Urinary bladder (tissue), 4 donors: ENCODE results near the gene ZFPM1. TPM values are rescaled to one million over a fixed set of nuclear protein-coding genes. Genes with fewer than 3 reads are reported as not detected.

Experiments
- DNase-seq: peaks from one replicate; pipeline ENCODE4 v3.0.0-alpha.2; 2015; ENCODE audit errors: extremely low spot score
- H3K27ac ChIP-seq: one replicate; pipeline ENCODE4 v1.5.1; 2013; ENCODE audit warnings: low read depth, mild to moderate bottlenecking, moderate library complexity
- H3K36me3 ChIP-seq: one replicate; pipeline ENCODE4 v1.6.1; 2013; ENCODE audit warnings: mild to moderate bottlenecking, moderate library complexity; ENCODE audit not compliant: insufficient read depth
- H3K4me1 ChIP-seq: one replicate; pipeline ENCODE4 v1.6.1; 2013; ENCODE audit warnings: mild to moderate bottlenecking, moderate library complexity; ENCODE audit not compliant: insufficient read depth
- H3K4me3 ChIP-seq: one replicate; pipeline ENCODE4 v1.5.1; 2013; ENCODE audit warnings: low read depth, low read length
- WGBS: extraction: QIAGEN DNeasy Blood & Tissue Kit; methylation state at CpG from one replicate; pipeline ENCODE4 v1.1.7; 2013; 5-methylcytosine and 5-hydroxymethylcytosine counted together
- polyA plus RNA-seq: library from polyadenylated mRNA; stranded (reverse); fragments of 200-250 nt; gene quantifications from one replicate; pipeline ENCODE4 v1.2.3, GENCODE V29; 2013
- total RNA-seq: library from RNA; depleted of rRNA; stranded (reverse); fragments of >200 nt; gene quantifications from one replicate; pipeline ENCODE4 v1.2.3, GENCODE V29; 2014
- donor health status: healthy with polysubstance abuse.
- donor health status: healthy.

ZFPM1 gene
- total and polyA plus RNA-seq, 2 donors, result 2.1 to 2.7 TPM

DNA sequence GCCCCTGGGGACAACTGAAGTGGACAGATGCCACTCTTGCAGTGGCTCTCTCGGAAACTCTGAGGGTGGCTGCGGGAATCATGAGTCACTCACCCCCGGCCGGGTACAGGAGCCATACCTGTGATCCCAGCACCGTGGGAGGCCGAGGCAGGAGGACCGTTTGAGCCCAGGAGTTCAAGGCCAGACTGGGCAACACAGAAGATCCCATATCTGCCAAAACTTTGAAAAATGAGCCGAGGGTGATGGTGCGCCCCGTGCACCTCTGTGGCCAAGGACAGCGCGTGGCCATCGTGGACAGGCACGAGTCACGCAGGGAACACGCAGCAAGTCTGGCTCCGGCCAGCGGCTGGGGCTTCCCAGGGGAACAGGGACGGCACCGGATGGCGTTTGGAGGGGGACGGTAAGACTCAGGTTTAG lies 75.8 kb downstream of the ZFPM1 start:
- no peak overlapping the region for H3K4me3 ChIP-seq
- H3K4me1 ChIP-seq, result no peaks in the 10 kb centered on the region
- no peak overlapping the region for H3K27ac ChIP-seq
- H3K36me3 ChIP-seq, result no peaks in the 10 kb centered on the region
- WGBS, result 89% methylated on average over 22 of the region's 22 CpGs
- no peak for DNase-seq

- Histone ChIP-seq H3K36me3 (no peaks in the 10 kb centered on the region), H3K4me3 (no peak overlapping the region), H3K4me1 (no peaks in the 10 kb centered on the region), H3K27ac (no peak overlapping the region)
- WGBS, result 91% methylated on average over 9 of the region's 9 CpGs
- DNase-seq, result no peak
Observed at GRCh38 chr16:88529596-88529995, 76.5 kb downstream of the ZFPM1 start.

GRCh38 chr16:88530051-88530857 lies 77.2 kb downstream of the ZFPM1 start:
- Histone ChIP-seq H3K27ac (no peak overlapping the region), H3K36me3 (no peaks in the 10 kb centered on the region), H3K4me3 (no peak overlapping the region), H3K4me1 (peaks cover under 1% of the 10 kb centered on the region)
- no peak for DNase-seq
- 88% methylated on average over 27 of the region's 27 CpGs for WGBS

- no peak for DNase-seq
- Histone ChIP-seq H3K4me1 (peaks cover 2% of the 10 kb centered on the region), H3K4me3 (no peak overlapping the region), H3K36me3 (no peaks in the 10 kb centered on the region), H3K27ac (no peak overlapping the region)
- WGBS, result 74% methylated on average over 11 of the region's 11 CpGs
Observed at GRCh38 chr16:88530858-88531203, 77.8 kb downstream of the ZFPM1 start.

DNA sequence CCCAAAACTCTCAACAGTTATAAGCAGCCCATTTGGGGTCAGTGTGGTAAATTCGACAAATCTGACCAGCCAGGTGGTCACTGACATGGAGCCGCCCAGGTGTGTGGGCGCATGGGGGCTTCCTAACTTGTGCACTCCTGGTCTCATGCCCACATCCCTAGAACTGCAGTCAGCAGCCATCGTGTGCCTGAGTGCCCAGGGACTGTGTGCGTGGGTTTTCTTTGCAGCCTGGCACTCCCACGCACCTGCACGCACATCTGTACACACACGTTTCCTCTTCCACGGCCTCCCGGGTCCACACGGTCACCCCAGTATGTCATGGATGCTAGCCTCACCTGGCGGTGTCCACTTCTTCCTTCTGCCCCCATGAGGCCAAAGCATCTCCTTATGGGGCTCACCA lies 78.3 kb downstream of the ZFPM1 start:
- 88% methylated on average over 12 of the region's 12 CpGs for WGBS
- no peak for DNase-seq
- Histone ChIP-seq H3K36me3 (no peaks in the 10 kb centered on the region), H3K4me3 (no peak overlapping the region), H3K4me1 (peaks cover 2% of the 10 kb centered on the region), H3K27ac (no peak overlapping the region)

DNA sequence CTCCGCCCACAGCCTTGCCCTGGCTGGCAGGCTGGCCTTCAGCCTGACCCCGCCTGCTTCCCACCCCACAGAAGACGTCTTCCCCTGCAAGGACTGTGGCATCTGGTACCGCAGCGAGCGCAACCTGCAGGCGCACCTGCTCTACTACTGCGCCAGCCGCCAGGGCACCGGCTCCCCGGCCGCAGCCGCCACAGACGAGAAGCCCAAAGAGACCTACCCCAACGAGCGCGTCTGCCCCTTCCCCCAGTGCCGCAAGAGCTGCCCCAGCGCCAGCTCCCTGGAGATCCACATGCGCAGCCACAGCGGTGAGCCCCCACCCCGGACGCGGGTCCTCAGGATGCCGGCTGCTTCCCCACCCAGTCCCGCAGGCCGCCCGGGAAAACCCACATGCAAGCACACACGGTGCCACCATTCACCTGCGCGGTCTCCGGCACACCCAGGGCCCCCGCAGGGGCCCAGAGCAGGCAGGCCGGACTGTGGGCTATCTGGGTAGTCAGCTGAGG lies 78.9 kb downstream of the ZFPM1 start:
- 93% methylated on average over 34 of the region's 34 CpGs for WGBS

DNA sequence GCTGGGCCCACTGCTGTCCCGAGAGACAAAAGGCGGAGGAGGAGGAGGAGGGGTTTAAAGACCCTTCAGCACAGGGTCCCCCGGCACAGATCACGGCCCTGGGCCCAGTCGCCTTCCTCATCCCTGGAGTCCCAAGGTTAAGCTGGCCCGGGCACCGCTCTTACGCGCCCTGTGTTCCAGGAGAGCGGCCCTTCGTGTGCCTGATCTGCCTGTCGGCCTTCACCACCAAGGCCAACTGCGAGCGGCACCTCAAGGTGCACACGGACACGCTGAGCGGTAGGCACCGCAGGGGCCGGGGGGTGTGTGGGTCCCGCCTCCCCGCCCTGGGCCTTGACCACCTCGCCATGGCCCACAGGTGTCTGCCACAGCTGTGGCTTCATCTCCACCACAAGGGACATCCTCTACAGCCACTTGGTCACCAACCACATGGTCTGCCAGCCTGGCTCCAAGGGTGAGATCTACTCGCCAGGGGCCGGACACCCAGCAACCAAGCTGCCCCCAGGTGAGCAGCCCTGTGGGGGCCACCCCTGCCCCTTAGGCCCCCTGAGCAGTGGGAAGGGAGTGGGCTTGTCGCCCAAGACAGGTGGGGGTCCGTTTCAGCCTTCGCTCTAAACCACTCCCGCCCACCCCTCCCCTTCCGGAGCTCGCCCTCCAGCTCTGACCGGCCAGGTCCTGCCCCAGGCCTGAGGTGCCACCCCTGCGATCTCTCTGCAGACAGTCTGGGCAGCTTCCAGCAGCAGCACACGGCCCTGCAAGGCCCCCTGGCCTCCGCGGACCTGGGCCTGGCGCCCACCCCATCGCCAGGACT lies 79.6 kb downstream of the ZFPM1 start:
- Histone ChIP-seq H3K4me1 (peaks cover 2% of the 10 kb centered on the region), H3K4me3 (peak overlapping the region; percentile 83), H3K36me3 (no peaks in the 10 kb centered on the region), H3K27ac (no peak overlapping the region)
- 81% methylated on average over 37 of the region's 37 CpGs for WGBS
- no peak for DNase-seq

More for the DNA sequence above, 78.9 kb downstream of the ZFPM1 start:
- H3K27ac ChIP-seq, result no peak overlapping the region
- no peak for DNase-seq
- no peak overlapping the region for H3K4me3 ChIP-seq
- peaks cover 2% of the 10 kb centered on the region for H3K4me1 ChIP-seq
- H3K36me3 ChIP-seq, result no peaks in the 10 kb centered on the region

- Histone ChIP-seq H3K36me3 (no peaks in the 10 kb centered on the region), H3K4me3 (peak overlapping the region; percentile 83), H3K4me1 (peaks cover 2% of the 10 kb centered on the region), H3K27ac (no peak overlapping the region)
- WGBS, result 16% methylated on average over 79 of the region's 79 CpGs
- DNase-seq, result no peak
Observed at GRCh38 chr16:88533381-88533917, 80.4 kb downstream of the ZFPM1 start.

- H3K36me3 ChIP-seq, result no peaks in the 10 kb centered on the region
- 3% methylated on average over 114 of the region's 114 CpGs for WGBS
- H3K27ac ChIP-seq, result peak overlapping the region; percentile 78
- DNase-seq, result no peak
- H3K4me3 ChIP-seq, result peak overlapping the region; percentile 83
- peaks cover 2% of the 10 kb centered on the region for H3K4me1 ChIP-seq
Observed at GRCh38 chr16:88533932-88534637, 81.0 kb downstream of the ZFPM1 start.

DNA sequence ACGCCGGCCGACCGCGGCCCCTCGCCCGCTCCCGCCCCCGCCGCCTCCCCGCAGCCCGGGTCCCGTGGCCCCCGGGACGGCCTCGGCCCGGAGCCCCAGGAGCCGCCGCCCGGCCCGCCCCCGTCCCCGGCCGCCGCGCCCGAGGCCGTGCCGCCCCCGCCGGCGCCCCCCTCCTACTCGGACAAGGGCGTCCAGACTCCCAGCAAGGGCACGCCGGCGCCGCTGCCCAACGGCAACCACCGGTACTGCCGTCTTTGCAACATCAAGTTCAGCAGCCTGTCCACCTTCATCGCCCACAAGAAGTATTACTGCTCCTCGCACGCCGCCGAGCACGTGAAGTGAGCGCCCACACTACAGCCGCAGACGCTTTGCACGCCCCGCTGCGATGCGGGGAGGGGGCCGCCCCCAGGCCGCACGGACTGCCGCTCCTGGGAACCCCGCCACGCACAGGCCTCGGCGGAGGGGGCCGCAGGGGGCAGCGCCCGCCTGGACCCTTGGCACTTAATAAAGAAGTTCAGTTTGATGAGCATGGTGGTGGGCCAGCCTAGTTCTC lies 81.6 kb downstream of the ZFPM1 start:
- H3K27ac ChIP-seq, result peak overlapping the region; percentile 78
- no peak for DNase-seq
- peaks cover 2% of the 10 kb centered on the region for H3K4me1 ChIP-seq
- peak overlapping the region; percentile 83 for H3K4me3 ChIP-seq
- WGBS, result 13% methylated on average over 64 of the region's 65 CpGs
- no peaks in the 10 kb centered on the region for H3K36me3 ChIP-seq

DNA sequence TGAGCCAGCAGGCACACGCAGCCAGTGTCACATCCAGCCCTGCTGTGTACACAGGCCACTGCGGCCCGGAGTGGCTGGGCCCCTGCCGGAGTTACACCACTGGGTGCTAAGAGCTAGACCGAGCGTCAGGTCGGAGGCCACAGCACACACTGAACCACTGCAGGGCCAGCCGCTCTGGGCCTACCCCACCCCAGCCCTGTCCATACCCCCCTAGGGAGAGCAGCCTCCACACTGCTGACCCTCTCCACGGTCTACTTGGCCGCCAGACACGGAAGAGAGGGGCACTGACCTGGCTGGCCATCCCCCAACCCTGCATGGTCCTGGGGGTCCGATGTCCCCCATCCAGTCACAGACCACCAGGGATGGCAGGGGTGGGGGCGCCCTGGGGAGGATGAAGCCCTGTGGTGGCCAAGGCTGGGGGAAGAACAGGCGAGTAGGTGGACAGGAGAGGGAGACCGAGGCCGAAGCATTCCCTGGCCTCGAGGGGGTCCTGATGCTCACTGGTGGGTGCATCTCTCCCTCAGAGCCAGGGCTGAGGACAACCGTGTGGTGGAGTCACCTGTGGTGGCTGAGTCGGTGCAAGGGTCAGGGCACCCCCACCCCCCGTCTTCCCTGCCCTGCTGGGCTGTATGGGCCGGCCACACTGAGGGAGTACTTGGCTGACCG lies 82.2 kb downstream of the ZFPM1 start:
- H3K4me1 ChIP-seq, result peaks cover 2% of the 10 kb centered on the region
- peak overlapping the region; percentile 83 for H3K4me3 ChIP-seq
- WGBS, result 86% methylated on average over 22 of the region's 22 CpGs
- no peaks in the 10 kb centered on the region for H3K36me3 ChIP-seq
- DNase-seq, result no peak
- H3K27ac ChIP-seq, result no peak overlapping the region

GRCh38 chr16:88535857-88536222 lies 82.8 kb downstream of the ZFPM1 start:
- Histone ChIP-seq H3K4me3 (no peak overlapping the region), H3K27ac (no peak overlapping the region), H3K36me3 (no peaks in the 10 kb centered on the region), H3K4me1 (peaks cover 2% of the 10 kb centered on the region)
- WGBS, result 86% methylated on average over 9 of the region's 9 CpGs
- DNase-seq, result no peak

DNA sequence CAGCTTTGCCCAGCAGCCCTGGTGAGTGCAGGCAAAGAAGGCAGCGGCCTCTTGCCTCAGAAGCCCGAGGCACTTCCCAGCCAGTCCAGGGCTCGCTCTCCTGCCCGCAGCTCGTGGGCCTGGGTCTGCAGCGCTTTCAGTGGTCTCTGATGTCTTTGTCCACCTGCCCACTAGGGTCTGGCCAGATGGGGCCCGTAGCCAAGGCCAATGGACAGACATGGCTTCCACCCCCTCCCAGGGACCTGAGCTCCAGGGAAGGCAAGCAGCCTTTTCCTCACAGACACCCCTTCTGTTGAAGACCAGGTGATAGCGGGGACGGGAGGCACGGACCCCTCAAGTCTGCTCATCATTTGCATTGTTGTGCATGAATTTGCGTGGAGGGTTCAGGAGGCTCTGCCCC lies 83.4 kb downstream of the ZFPM1 start:
- Histone ChIP-seq H3K4me3 (no peak overlapping the region), H3K4me1 (peaks cover 2% of the 10 kb centered on the region), H3K36me3 (no peaks in the 10 kb centered on the region), H3K27ac (no peak overlapping the region)
- 89% methylated on average over 11 of the region's 11 CpGs for WGBS
- no peak for DNase-seq
